ENCODE data around the gene ASCC2.

- TF ChIP-seq CTCF (IDR thresholded peaks at IDR 0.05) (no peak), POLR2AphosphoS5 (IDR thresholded peaks at IDR 0.05) (no peak), POLR2A (IDR thresholded peaks at IDR 0.05) (no peak), EP300 (IDR thresholded peaks at IDR 0.05) (no peak)
Measured at GRCh38 chr22:29790061-29790460, 48.0 kb downstream of the ASCC2 start.
